Stomach (tissue), 4 donors: ENCODE measurements around the gene ADD2.
"Not testable (repeated sequence)": the region's sequence is repeated elsewhere in the genome, so short reads cannot be mapped to it uniquely, and the experiment has no call there.

ENCODE experiments used
- CTCF ChIP-seq, 7 experiments: fragments of 450-650 bp in 4 of 7; fragments of 200-600 bp in 3 of 7; sonication (generic) in 3 of 7; IDR thresholded peaks; one replicate each; pipeline ENCODE4 v1.5.1; 2016 to 2019; ENCODE audit warnings: antibody characterized with exemption in 7 of 7, control low read depth in 2 of 7, mild to moderate bottlenecking in 1 of 7
- EP300 ChIP-seq: sonication (generic); formaldehyde crosslinking; IDR thresholded peaks from one replicate; pipeline ENCODE4 v1.6.1; 2017; ENCODE audit warnings: antibody characterized with exemption
- POLR2AphosphoS5 ChIP-seq, 3 donors: sonication (generic); formaldehyde crosslinking; IDR thresholded peaks; one replicate each; pipeline ENCODE4 v1.6.1; 2016; ENCODE audit warnings: antibody characterized with exemption in 3 of 3

DNA sequence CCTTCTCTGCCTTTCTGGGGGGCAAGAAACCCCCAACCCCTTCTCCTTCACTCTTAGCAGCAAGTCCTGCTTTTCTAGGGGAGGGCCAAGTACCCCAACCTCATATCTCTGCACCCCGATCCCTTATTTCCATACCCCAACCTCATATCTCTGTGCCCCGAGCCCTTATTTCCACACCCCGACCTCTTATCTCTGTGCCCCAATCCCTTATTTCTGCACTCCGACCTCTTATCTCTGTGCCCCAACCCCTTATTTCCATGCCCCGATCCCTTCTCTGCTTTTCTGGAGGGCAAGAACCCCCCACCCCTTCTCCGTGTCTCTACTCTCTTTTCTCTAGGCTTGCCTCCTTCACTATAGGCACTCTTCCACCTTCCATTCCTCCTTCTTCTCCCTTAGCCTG lies 146.5 kb downstream of the ADD2 start:
- not testable (repeated sequence) for TF ChIP-seq CTCF (IDR thresholded peaks at IDR 0.05); POLR2AphosphoS5 (IDR thresholded peaks at IDR 0.05); EP300
